ENCODE measurements around the gene DOCK2. TPM values are rescaled to one million over a fixed set of nuclear protein-coding genes. Genes with fewer than 3 reads are reported as not detected.

The DOCK2 gene
- total and polyA plus RNA-seq, 8 donors = 4.3 to 101 (median 5.3) TPM

DNA sequence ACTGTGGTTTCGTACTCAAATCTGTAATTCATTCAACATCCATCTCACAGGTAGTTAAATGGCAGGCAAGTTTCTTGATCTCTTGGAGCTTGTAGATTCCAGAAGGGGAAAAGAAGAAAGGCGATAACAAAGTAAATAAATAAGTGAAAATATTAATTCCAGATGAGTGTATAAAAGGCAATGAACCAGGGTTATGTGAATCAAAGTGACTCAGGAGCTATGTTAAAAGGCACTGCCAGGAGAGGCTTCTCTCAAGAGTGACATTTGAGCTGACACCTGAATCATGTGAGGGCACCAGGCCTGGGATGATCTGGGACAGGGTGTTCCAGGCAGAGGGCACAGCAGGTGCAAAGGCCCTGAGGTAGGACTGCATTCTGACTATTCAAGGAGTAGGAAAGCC, 45.0 kb downstream of the DOCK2 start:
- H3K27ac ChIP-seq = no peak overlapping the region
- DNase-seq (no peak), ATAC-seq (no peak)
- intact Hi-C loops (cut with DNase I) = no loop called here
- peaks cover 0 to 78% of the 10 kb centered on the region in 2 donors for H3K36me3 ChIP-seq
- H3K4me1 ChIP-seq = no peaks in the 10 kb centered on the region
- no peaks in the 10 kb centered on the region for H3K9me3 ChIP-seq
- H3K27me3 ChIP-seq = no peaks in the 10 kb centered on the region
- no peak overlapping the region for H3K4me3 ChIP-seq
- TF ChIP-seq, protein P1, sequence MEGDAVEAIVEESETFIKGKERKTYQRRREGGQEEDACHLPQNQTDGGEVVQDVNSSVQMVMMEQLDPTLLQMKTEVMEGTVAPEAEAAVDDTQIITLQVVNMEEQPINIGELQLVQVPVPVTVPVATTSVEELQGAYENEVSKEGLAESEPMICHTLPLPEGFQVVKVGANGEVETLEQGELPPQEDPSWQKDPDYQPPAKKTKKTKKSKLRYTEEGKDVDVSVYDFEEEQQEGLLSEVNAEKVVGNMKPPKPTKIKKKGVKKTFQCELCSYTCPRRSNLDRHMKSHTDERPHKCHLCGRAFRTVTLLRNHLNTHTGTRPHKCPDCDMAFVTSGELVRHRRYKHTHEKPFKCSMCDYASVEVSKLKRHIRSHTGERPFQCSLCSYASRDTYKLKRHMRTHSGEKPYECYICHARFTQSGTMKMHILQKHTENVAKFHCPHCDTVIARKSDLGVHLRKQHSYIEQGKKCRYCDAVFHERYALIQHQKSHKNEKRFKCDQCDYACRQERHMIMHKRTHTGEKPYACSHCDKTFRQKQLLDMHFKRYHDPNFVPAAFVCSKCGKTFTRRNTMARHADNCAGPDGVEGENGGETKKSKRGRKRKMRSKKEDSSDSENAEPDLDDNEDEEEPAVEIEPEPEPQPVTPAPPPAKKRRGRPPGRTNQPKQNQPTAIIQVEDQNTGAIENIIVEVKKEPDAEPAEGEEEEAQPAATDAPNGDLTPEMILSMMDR (IDR thresholded peaks at IDR 0.05) = no peak

DNA sequence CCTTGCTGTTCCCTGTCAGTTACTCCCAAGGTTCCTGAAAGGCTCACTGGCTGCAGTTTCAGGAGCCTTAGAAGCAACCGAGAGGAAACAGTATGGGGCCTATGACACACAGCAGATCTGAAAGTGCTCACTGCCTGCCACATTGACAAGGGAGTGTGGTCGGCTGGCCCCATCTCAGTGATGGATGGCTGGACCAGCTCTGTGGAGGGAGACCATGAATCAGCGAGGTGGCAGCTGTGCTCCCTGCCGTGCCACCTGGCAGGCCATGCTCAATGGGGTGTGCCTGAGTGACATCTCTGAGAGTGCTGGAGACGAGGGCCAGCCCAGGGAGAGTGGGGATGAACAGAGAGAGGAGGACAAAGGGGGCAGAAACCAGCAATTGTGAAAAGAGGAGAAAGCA, 49.1 kb downstream of the DOCK2 start:
- H3K27ac ChIP-seq = no peak overlapping the region
- H3K9me3 ChIP-seq = no peaks in the 10 kb centered on the region
- peaks cover 0 to 94% of the 10 kb centered on the region in 2 donors for H3K36me3 ChIP-seq
- no peaks in the 10 kb centered on the region for H3K27me3 ChIP-seq
- no peak overlapping the region for H3K4me3 ChIP-seq
- no peak for DNase-seq
- intact Hi-C loops (cut with DNase I) = no loop called here
- TF ChIP-seq, protein P1 (IDR thresholded peaks at IDR 0.05) = no peak
- no peak for ATAC-seq
- H3K4me1 ChIP-seq = no peaks in the 10 kb centered on the region

DNA sequence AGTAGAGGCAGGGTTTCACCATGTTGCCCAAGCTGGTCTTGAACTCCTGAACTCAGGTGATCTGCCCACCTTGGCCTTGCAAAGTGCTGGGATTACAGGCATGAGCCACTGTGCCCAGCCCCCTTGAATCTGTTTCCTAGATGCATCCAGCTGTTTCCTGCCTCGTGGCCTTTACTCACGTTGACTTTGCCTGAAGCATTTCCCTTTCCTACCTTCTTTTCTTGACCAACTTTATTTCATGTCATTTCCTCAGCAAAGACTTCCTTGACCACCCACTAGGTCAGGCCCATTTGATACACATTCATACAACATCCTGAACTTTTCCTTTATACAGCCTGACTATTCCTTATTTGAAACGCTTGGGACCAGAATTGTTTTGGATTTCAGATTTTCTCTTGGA, 51.0 kb downstream of the DOCK2 start:
- intact Hi-C loops (cut with DNase I) = no loop called here
- Histone ChIP-seq H3K27me3 (no peaks in the 10 kb centered on the region), H3K27ac (no peak overlapping the region), H3K4me3 (no peak overlapping the region), H3K9me3 (no peaks in the 10 kb centered on the region), H3K36me3 (peaks cover 0 to 91% of the 10 kb centered on the region in 2 donors), H3K4me1 (no peaks in the 10 kb centered on the region)
- DNase-seq (no peak), ATAC-seq (no peak)
- TF ChIP-seq, protein P1 (IDR thresholded peaks at IDR 0.05) = no peak

DNA sequence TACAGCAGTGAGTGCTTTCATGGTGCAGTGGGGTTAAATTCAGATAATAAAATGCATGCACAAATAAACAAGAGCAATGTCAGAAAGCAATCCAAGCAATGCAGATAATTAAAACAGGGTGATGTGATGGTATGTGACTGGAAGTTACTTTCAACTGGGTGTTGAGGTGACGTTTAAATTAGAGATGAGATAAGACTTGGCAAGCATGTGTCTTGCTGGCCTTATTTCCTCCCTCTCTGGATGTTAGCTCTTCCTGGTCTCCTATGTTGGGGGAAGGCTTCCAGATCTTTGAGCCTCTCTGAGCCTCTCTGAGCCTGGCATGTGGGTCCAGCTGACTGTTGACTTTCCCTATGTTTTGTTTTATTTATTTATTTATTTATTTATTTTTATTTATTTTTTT, 54.4 kb downstream of the DOCK2 start:
- no peaks in the 10 kb centered on the region for H3K27me3 ChIP-seq
- no peaks in the 10 kb centered on the region for H3K4me1 ChIP-seq
- ATAC-seq = no peak

DNA sequence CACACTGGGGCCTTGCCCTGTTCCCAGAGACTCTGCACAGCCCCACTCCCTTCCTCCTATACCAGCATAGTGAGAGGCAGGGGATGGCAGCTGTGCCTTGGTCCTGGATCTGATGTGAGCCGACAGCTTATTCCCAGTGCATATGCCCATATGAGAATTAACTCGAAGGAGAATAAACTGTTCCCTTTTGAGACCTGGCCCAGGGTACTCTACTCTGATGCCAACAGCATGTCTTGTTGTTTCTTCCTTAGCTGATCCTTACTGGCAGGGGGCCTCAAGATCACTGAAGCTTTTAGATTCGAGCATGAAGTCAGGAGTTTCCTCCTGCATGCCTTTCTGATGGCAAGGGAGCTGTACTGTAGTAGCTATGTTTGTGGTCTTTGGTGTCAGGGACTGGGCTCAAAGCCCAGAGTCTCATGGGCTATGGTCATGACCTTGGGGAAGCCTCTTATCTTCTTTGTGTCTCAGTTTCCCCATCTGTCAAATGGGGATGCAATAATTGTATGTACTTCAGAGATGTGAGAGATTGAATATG, 57.1 kb downstream of the DOCK2 start:
- peaks cover 0 to 96% of the 10 kb centered on the region in 2 donors for H3K36me3 ChIP-seq
- DNase-seq (no peak), ATAC-seq (no peak)
- no peak overlapping the region for H3K27ac ChIP-seq
- H3K4me1 ChIP-seq = no peaks in the 10 kb centered on the region
- intact Hi-C loops (cut with DNase I) = no loop called here
- no peaks in the 10 kb centered on the region for H3K9me3 ChIP-seq
- TF ChIP-seq, protein P1 (IDR thresholded peaks at IDR 0.05) = no peak
- no peaks in the 10 kb centered on the region for H3K27me3 ChIP-seq
- H3K4me3 ChIP-seq = no peak overlapping the region

More for the DNA sequence above, 54.4 kb downstream of the DOCK2 start:
- Histone ChIP-seq H3K9me3 (no peaks in the 10 kb centered on the region), H3K36me3 (peaks cover 0 to 92% of the 10 kb centered on the region in 2 donors), H3K27ac (no peak overlapping the region), H3K4me3 (no peak overlapping the region)
- DNase-seq = no peak
- intact Hi-C loops (cut with DNase I) = no loop called here
- TF ChIP-seq, protein P1 (IDR thresholded peaks at IDR 0.05) = no peak
